Activated CD8-positive, alpha-beta memory T cell treated with anti-CD3 and anti-CD28 coated beads for 48 hours (primary cell): Measurements from ENCODE around the gene ARHGEF2.
"Not testable (repeated sequence)": the region's sequence is repeated elsewhere in the genome, so short reads cannot be mapped to it uniquely, and the experiment has no call there.

ENCODE experiments used
- DNase-seq, 3 experiments: peaks; one replicate each; pipeline ENCODE4 v3.0.0-alpha.2; 2020; ENCODE audit warnings: low read depth in 2 of 3, low spot score in 2 of 3

ARHGEF2 gene

GRCh38 chr1:155944444-155944799 lies 33.9 kb downstream of the ARHGEF2 start:
- no peak for DNase-seq

DNA sequence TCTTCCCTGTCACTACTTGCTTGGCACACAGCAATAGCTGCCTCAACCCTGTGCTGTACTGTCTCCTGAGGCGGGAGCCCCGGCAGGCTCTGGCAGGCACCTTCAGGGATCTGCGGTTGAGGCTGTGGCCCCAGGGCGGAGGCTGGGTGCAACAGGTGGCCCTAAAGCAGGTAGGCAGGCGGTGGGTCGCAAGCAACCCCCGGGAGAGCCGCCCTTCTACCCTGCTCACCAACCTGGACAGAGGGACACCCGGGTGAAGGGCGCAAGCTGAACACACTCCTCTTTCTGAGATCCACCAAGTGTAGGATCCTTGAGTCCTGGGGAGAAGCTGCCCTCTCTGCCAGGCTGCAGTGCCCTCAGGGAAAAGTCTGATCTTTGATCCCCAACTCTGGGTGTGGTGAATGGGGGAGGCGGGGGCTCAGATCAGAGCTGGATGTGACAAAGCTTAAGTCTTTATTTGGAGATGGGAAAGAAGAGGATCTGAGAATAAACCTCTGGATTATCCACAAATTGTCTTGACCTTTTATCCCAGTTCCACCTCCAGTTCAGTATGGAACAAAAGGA lies 35.7 kb downstream of the ARHGEF2 start:
- no peak for DNase-seq

GRCh38 chr1:155941845-155942531 lies 36.4 kb downstream of the ARHGEF2 start:
- DNase-seq, result no peak

DNA sequence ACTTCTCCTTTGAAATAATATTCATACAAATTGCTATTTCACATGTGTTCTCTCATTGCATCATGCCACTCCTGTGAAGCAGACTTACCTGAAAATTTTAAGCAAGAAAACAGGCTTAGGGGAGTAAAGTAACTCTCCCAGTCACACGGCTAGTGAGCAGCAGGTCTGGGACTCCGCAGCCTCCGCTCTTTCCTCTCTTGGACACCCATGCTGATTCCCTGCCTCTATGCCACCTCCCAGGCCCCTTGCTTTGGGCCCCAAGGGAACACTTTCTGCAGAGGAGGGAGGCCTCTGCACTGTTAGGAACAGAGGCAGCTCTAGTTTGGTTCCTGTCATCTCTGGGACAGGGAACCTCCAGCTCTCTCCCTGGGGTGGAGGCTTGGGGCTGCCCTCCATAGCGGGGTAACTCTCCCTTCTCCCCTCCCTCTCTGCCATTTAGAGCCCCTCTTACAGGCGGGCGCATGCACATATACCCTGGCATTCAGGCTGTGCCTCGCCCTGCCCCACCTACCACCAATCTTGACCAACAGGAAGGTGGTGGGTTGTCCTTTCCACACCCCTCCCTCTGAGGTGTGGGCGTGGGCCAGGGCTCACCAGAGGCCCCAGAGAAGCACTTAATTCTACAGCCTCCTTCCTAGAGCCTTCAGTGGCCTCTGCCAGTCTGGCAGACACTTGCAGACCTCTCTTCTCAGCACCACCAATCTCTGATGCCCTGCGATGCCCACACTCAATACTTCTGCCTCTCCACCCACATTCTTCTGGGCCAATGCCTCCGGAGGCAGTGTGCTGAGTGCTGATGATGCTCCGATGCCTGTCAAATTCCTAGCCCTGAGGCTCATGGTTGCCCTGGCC lies 37.1 kb downstream of the ARHGEF2 start, which contains the start of gene RXFP4:
TSS of gene RXFP4 (plus strand) at position 646 of the 852 bp plus-strand sequence. CDS start at position 718, 72 bp downstream.
- no peak for DNase-seq

- DNase-seq, result no peak
These were observed 37.8 kb downstream of the ARHGEF2 start for GRCh38 chr1:155940482-155940992.

GRCh38 chr1:155938220-155938627 lies 40.1 kb downstream of the ARHGEF2 start:
- no peak for DNase-seq

- DNase-seq, result no peak
These were observed 43.3 kb downstream of the ARHGEF2 start for GRCh38 chr1:155934936-155935590.

DNA sequence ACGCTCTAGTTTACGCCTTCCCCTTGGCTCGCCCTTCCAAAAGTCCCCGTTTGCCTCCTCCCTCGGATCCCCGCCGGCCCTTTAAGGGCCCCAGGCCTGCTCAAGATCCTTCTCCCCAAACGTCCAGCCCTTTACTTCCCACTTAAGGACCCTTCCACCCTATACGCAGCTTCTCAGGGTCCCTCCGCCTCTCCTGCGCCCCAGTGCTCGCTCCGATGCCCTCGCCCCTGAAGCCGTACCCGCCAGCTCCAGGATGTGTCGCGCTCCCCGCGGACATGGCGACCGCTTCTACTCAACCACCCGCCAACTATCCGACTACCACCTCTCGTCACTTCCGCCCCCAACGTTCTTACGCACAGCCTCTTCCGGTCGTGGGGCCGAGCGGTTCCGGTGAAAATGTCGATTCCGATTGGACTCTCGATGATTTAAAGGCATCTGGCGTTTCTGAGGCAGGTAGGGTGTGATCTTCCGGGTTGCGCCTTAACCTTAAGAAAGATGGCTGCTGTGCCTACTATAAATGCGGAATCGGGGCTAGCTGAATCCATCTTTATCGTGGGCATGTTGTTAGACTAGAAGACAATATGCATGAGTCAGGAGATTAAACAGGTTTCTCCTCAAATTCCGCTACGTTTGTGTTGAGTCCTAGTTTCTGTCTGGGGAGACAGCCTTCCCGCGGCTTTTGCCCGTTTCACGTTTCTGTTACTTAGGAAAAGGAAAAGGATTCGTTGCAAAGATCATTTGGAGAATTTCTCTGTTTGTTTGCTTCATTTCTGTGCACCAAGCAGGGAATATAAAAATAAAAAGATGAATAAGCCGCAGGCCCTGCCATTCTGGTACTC lies 44.0 kb downstream of the ARHGEF2 start, which contains the start of gene KHDC4:
TSS of gene KHDC4 (minus strand) at position 317 of the 839 bp plus-strand sequence. CDS start at position 277, 40 bp downstream.
- DNase-seq, result peak; percentile 61 to 83 (median 81)

GRCh38 chr1:155933591-155934096 lies 44.7 kb downstream of the ARHGEF2 start:
- DNase-seq, result no peak

DNA sequence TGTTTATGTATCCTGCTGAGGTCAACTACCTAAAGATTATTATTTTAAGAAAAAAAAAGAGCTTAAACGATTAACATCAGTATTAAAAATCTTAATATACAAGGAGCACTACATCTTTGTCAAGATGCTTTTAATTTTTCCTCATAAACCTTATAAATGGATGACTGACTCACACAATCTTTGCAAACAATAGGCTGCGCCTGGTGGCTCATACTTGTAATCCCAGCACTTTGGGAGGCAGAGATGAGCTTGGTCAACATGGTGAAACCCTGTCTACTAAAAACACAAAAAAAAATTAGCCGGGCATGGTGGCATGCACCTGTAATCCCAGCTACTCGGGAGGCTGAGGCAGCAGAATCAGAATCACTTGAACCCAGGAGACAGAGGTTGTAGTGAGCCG lies 45.9 kb downstream of the ARHGEF2 start:
- no peak for DNase-seq

DNA sequence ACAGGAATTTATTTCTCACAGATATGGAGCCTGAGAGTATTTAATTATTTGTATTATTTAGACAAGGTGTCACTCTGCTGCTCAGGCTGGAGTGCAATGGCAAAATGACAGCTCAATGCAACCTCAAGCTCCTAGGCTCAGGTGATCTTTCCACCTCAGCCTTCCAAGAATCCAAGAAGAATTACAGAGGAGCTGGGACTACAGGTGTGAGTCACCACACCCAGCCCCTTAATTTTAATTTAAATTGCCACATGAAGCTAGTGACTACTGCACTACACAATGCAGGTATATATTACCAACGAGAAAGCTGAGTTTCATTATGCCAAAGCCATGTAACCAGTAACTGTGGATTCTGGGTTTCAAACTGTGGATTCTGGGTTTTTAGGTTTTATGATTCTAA lies 46.3 kb downstream of the ARHGEF2 start:
- no peak for DNase-seq

DNA sequence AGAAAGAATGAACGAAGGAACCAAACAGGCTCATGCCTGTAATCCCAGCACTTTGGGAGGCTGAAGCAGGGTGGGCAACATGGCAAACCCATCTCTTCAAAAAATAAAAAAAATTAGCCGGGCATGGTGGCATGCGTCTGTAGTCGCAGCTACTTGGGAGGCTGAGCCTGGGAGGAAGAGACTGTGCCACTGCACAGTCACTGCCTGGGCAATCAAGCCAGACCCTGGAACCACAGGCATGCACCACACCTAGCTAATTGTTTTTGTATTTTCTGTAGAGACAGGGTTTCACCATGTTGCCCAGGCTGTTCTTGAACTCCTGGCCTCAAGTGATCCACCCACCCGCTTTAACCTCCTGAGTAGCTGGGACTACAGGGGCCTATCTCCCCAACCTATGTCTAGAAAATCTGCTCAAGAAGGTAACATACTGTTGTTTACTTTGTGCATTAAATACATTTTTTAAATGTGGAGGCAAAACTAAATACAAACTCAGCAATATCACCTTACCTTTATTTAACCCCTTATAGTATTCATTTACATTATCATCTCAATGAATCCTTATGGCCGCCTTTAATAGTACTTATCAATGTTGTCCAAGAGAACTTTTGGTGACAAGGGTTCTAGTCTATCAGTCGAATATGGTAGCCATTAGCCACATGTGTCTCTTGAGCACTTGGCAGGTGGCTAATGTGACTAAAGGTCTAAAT lies 46.9 kb downstream of the ARHGEF2 start:
- DNase-seq, result no peak

- DNase-seq, result not testable (repeated sequence)
These were observed 47.6 kb downstream of the ARHGEF2 start for GRCh38 chr1:155930725-155931124.

GRCh38 chr1:155929057-155929456 lies 49.3 kb downstream of the ARHGEF2 start:
- DNase-seq, result no peak

DNA sequence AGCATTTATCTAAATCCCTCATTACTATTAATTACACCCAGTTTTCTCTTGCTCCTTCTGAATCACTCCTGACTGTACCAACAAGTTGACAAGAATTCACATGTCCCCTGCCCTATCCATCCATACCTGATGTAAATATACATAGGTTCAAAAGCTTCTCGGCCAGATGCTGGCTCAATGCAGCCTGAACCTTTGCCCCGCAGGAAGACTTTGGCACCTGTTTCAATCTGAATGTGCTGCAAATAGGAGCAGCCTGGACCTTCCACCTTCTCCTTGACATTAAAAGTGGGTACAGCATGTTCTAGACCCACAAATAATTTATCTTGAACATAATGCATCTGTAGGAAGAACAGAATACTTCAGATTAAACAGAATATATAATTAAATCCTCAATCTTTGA lies 52.8 kb downstream of the ARHGEF2 start:
- DNase-seq, result no peak

DNA sequence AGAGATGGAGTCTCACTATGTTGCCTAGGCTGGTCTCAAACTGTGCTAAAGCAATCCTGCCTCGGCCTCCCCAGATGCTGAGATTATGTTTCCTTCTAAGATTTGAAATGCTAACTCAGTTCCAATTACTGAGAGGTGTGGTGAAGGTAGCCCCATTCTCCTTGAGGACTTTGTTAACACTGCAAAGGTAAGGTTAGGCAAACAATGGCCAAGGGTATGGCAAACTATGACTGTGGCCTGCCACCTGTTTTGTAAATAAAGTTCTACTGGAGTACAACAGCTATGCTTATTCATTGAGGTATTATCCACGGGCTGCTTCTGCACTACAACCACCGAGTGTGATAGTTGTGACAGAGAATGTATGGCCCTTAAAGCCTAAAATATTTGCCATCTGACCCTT lies 57.6 kb downstream of the ARHGEF2 start:
- DNase-seq, result no peak

GRCh38 chr1:155919801-155920200 lies 58.5 kb downstream of the ARHGEF2 start:
- no peak for DNase-seq

DNA sequence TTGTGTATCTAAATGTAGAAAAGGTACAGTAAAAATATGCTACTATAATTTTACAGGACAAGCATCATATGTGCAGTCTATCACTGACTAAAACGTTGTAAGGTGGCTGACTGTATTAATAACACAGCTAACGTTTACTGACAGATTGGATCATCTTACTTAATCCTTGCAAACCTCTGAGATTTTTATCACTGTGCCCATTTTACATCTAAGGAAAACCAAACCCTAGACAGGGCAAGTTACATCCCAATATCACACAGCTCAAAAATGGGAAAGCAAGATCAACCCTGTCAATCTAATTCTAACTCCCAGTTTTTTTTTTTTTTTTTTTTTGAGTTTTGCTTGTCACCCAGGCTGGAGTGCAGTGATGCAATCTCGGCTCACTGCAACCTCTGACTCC lies 59.7 kb downstream of the ARHGEF2 start:
- DNase-seq, result no peak

- no peak for DNase-seq
These were observed 64.2 kb downstream of the ARHGEF2 start for GRCh38 chr1:155913969-155914757.
